Parathyroid adenoma (tissue), 2 donors: Measurements from ENCODE around the gene PEX5.
A peak's percentile ranks its signal among the peaks of the same experiment; 100 is the strongest.

ENCODE experiments used
- H2AFZ ChIP-seq: fragments of 300-600 bp; sonication (generic); one replicate; pipeline ENCODE4 v1.7.0; 2017; ENCODE audit warnings: antibody characterized with exemption, mild to moderate bottlenecking
- H3K27ac ChIP-seq: fragments of 300-600 bp; sonication (generic); one replicate; pipeline ENCODE4 v1.7.0; 2017
- H3K27me3 ChIP-seq: fragments of 300-600 bp; sonication (generic); one replicate; pipeline ENCODE4 v1.7.0; 2017; ENCODE audit warnings: low read length; ENCODE audit not compliant: control insufficient read depth, insufficient read depth
- H3K36me3 ChIP-seq: fragments of 300-600 bp; sonication (generic); one replicate; pipeline ENCODE4 v1.7.0; 2017; ENCODE audit warnings: low read length; ENCODE audit not compliant: control insufficient read depth, insufficient read depth
- H3K4me1 ChIP-seq: fragments of 300-600 bp; sonication (generic); one replicate; pipeline ENCODE4 v1.7.0; 2017; ENCODE audit warnings: control low read depth
- H3K4me2 ChIP-seq: fragments of 300-600 bp; sonication (generic); one replicate; pipeline ENCODE4 v1.7.0; 2017; ENCODE audit warnings: low read length
- H3K4me3 ChIP-seq: fragments of 300-600 bp; sonication (generic); one replicate; pipeline ENCODE4 v1.7.0; 2017; ENCODE audit warnings: low read depth, low read length
- H3K79me2 ChIP-seq: fragments of 300-600 bp; sonication (generic); one replicate; pipeline ENCODE4 v1.7.0; 2017; ENCODE audit warnings: control low read depth
- H3K9ac ChIP-seq: fragments of 300-600 bp; sonication (generic); one replicate; pipeline ENCODE4 v1.7.0; 2017; ENCODE audit warnings: mild to moderate bottlenecking
- H3K9me3 ChIP-seq: fragments of 300-600 bp; sonication (generic); one replicate; pipeline ENCODE4 v1.7.0; 2017; ENCODE audit warnings: low read length; ENCODE audit not compliant: control insufficient read depth
- TF ChIP-seq, protein P1 (sequence below): fragments of 300-600 bp; sonication (generic); IDR thresholded peaks from one replicate; pipeline ENCODE4 v1.7.0; 2017; ENCODE audit warnings: antibody characterized with exemption, mild to moderate bottlenecking
- donor health status: primary hyperparathyroidism.

Gene PEX5

DNA sequence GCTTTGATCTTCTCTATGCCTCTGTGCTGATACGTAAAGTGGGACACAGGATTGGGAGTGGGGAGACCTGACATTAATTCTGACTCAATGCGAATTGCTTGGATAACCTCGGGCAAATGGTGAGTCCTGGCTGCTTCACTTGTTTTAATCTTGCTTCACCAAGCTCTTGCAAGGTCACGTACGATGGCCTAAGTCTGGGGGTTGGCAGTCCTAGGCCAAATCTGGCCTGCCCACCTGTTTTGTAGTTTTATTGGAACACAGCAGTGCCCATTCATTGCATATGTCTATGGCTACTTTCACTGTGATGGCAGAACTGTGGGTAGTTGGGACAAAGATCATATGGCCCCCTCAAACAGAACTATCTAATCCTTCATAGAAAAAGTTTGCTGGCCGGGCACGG is 45.9 kb upstream of the PEX5 start:
- H3K4me3 ChIP-seq, result no peak overlapping the region
- H3K27ac ChIP-seq, result peak overlapping the region; percentile 84
- no peaks in the 10 kb centered on the region for H3K36me3 ChIP-seq
- H3K9ac ChIP-seq, result no peak overlapping the region
- TF ChIP-seq, protein P1, sequence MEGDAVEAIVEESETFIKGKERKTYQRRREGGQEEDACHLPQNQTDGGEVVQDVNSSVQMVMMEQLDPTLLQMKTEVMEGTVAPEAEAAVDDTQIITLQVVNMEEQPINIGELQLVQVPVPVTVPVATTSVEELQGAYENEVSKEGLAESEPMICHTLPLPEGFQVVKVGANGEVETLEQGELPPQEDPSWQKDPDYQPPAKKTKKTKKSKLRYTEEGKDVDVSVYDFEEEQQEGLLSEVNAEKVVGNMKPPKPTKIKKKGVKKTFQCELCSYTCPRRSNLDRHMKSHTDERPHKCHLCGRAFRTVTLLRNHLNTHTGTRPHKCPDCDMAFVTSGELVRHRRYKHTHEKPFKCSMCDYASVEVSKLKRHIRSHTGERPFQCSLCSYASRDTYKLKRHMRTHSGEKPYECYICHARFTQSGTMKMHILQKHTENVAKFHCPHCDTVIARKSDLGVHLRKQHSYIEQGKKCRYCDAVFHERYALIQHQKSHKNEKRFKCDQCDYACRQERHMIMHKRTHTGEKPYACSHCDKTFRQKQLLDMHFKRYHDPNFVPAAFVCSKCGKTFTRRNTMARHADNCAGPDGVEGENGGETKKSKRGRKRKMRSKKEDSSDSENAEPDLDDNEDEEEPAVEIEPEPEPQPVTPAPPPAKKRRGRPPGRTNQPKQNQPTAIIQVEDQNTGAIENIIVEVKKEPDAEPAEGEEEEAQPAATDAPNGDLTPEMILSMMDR, result no peak
- H2AFZ ChIP-seq, result no peak overlapping the region
- peaks cover 4% of the 10 kb centered on the region for H3K79me2 ChIP-seq
- H3K27me3 ChIP-seq, result no peaks in the 10 kb centered on the region
- no peak overlapping the region for H3K4me2 ChIP-seq
- H3K9me3 ChIP-seq, result no peaks in the 10 kb centered on the region
- peaks cover 26% of the 10 kb centered on the region for H3K4me1 ChIP-seq

DNA sequence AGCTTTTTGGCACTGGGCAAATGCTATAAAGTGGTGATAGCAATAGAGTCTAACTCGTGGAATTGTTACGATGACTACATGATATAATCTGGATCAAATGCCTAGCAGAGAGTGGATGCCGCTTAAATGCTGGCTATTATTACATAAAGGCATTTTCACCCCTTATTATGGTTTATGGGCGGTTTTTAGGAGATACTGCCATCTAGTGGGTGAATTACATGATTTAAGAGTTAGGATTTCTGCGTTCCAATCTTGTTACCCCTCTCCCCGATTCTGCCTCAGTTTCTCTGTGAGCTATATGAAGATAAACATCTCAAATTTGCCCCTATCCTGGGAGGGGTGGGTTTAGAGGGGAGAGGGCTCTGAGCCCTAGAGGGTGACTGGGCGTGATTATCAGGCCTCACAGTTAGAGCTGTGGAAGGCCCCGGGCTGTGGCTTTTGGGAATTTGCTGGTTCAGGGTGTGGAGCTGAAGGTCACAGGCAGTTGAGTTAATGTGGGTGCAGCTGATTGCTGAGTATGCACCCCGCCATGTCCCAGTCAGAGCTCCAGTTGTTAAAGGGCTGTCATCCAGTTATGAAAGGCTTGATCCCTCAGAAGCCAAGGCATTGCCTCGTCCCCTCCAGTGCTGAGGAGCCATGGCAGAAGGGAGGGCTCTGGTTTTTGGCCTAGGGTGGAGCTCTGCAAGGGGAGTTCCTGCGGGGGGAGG is 44.9 kb upstream of the PEX5 start:
- Histone ChIP-seq H3K9ac (no peak overlapping the region), H3K79me2 (peaks cover 4% of the 10 kb centered on the region), H3K27ac (peak overlapping the region; percentile 84), H3K4me3 (no peak overlapping the region), H3K27me3 (no peaks in the 10 kb centered on the region), H2AFZ (peak overlapping the region; percentile 65), H3K9me3 (no peaks in the 10 kb centered on the region), H3K4me2 (no peak overlapping the region), H3K4me1 (peaks cover 26% of the 10 kb centered on the region), H3K36me3 (no peaks in the 10 kb centered on the region)
- TF ChIP-seq, protein P1, result peak; percentile 70

DNA sequence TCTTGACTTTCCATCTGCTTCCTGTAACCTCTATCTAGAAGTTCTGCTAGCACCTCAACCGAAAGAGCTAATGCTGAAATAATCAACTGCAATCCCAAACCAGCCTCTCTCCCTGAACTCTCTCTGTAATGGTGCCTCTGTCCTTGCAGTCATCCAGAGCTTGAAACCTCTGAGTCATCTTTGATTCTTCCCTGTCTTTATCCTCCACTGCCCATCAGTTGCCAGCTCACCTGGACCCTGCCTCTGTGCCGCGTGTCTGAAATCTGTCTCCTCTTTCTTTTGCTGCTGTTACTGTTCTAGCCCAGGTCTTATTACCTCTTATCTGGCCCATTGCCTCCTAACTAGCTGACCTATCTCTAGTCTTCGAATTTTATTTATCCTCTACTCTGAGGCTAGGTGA is 43.8 kb upstream of the PEX5 start:
- H3K27me3 ChIP-seq, result no peaks in the 10 kb centered on the region
- H3K79me2 ChIP-seq, result peaks cover 4% of the 10 kb centered on the region
- peak overlapping the region; percentile 84 for H3K27ac ChIP-seq
- H3K9me3 ChIP-seq, result no peaks in the 10 kb centered on the region
- H3K4me1 ChIP-seq, result peaks cover 26% of the 10 kb centered on the region
- H3K4me3 ChIP-seq, result no peak overlapping the region
- no peaks in the 10 kb centered on the region for H3K36me3 ChIP-seq
- TF ChIP-seq, protein P1, result no peak
- peak overlapping the region; percentile 16 for H2AFZ ChIP-seq
- H3K4me2 ChIP-seq, result no peak overlapping the region
- no peak overlapping the region for H3K9ac ChIP-seq

DNA sequence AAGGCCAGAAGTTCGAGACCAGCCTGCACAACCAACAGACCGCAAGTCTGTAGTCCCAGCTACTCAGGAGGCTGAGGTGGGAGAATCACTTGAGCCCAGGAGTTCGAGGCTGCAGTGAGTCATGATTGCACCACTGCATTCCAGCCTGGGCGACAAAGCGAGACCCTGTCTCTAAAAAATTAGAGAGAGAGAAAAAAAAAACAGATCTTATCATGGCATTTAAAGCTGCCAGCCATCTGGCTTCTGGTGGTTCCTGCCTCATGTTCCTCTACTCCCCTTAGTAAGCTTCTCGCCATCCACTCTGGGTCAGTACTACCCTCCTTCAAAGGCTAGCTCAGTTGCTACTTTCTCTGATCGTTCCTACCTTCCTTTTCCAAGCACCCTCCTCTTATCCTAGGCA is 43.3 kb upstream of the PEX5 start:
- no peaks in the 10 kb centered on the region for H3K36me3 ChIP-seq
- peaks cover 31% of the 10 kb centered on the region for H3K4me1 ChIP-seq
- peak overlapping the region; percentile 16 for H2AFZ ChIP-seq
- no peak overlapping the region for H3K9ac ChIP-seq
- H3K79me2 ChIP-seq, result peaks cover 4% of the 10 kb centered on the region
- no peaks in the 10 kb centered on the region for H3K9me3 ChIP-seq
- no peak overlapping the region for H3K4me2 ChIP-seq
- peak overlapping the region; percentile 84 for H3K27ac ChIP-seq
- H3K27me3 ChIP-seq, result no peaks in the 10 kb centered on the region
- H3K4me3 ChIP-seq, result no peak overlapping the region
- TF ChIP-seq, protein P1, result no peak

DNA sequence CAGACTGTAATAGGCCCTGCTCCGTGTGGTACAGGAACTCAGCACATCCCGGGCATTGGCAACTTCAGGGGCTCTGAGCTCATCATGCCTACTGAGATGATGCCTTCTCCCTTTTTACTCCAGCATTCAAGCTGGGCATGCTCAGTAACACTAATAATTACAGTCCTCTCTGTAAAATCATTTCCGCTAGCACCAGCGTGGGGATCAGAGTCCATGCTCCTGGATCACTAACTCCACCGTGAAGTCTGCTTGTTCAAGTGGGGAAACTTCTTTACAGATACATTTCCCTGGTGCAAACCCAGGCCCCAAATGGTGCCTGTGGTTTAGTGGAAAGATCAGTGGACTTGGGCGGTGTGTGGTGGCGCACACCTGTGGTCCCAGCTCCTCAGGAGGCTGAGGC is 42.6 kb upstream of the PEX5 start:
- TF ChIP-seq, protein P1, result no peak
- Histone ChIP-seq H3K4me1 (peaks cover 36% of the 10 kb centered on the region), H3K4me3 (no peak overlapping the region)

More for the DNA sequence above, 42.6 kb upstream of the PEX5 start:
- Histone ChIP-seq H3K27ac (no peak overlapping the region), H3K36me3 (no peaks in the 10 kb centered on the region), H3K4me2 (no peak overlapping the region), H3K9me3 (no peaks in the 10 kb centered on the region), H3K9ac (no peak overlapping the region), H3K79me2 (peaks cover 4% of the 10 kb centered on the region), H2AFZ (no peak overlapping the region), H3K27me3 (no peaks in the 10 kb centered on the region)
